ENCODE measurements around the gene RFX2.

DNA sequence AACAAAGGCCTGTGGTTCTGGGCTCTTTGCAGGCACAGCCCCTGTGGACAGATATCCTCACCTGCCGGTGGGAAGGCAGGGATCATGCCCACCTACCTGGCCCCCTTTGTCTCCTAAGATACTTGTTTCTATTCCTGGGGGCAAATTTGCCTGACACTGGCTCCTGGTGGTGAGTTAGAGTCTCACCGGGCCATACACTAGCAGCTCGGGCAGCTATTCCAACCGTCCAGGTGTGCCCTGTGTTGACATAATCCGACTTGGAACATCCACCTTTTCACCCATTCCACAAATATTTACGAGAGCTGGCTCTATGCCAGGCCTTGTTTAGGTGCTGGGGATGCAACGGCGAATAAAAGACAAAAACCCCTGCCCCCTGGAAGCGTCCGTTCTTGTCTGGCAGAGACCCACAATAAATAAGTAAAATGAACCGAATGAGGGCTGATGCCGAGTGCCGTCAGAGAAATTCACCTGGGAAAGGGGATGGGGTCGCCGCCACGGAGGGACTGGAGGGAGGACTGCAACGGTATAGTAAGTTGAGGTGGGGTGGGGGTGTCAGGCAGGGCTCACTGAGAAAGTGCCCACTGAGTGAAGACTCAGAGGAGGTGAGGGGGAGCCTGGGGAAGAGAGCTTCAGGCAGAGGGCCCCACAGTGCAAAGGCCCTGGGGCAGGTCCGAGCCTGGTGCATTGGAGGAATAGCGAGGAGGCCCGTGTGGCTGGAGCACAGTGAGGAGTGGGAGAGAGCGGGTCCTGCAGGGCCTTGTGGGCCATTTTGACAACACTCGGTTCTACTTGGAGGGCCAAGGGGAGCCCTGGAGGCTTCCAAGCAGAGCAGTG is 89.1 kb downstream of the RFX2 start:
- no peak for TF ChIP-seq CTCF (conservative IDR thresholded peaks at IDR 0.05; ENCODE audit: low read length)
- TF ChIP-seq EZH2phosphoT487 (IDR thresholded peaks at IDR 0.05; ENCODE audit: borderline replicate concordance) = no peak

Data from Loucy (cell line).